Hepatocyte (in vitro differentiated cells): ENCODE results near the gene AP5B1.
"Not testable (repeated sequence)": the region's sequence is repeated elsewhere in the genome, so short reads cannot be mapped to it uniquely, and the experiment has no call there.

Source experiments
- CTCF ChIP-seq: fragments of 200-600 bp; sonication (generic); IDR thresholded peaks from 2 replicates; pipeline ENCODE4 v1.5.1; 2016; ENCODE audit warnings: antibody characterized with exemption, mild to moderate bottlenecking; ENCODE audit not compliant: poor library complexity
- EZH2 ChIP-seq: fragments of 200-600 bp; sonication (generic); IDR thresholded peaks from 2 replicates; pipeline ENCODE4 v1.6.1; 2016; ENCODE audit warnings: antibody characterized with exemption, mild to moderate bottlenecking, borderline replicate concordance
- EZH2phosphoT487 ChIP-seq: fragments of 200-600 bp; sonication (generic); IDR thresholded peaks from one replicate; pipeline ENCODE4 v1.6.1; 2018; ENCODE audit warnings: antibody characterized with exemption, mild to moderate bottlenecking, low read depth, moderate library complexity; ENCODE audit not compliant: unreplicated experiment, severe bottlenecking

GRCh38 chr11:65762169-65762568, 18.6 kb downstream of the AP5B1 start:
- not testable (repeated sequence) for TF ChIP-seq CTCF, EZH2phosphoT487, EZH2
